HG02763 (cell line): Measurements from ENCODE around the gene KIF16B.

Experiments used
- ATAC-seq: cut with Tn5 transposase; IDR thresholded peaks from one replicate; pipeline ENCODE4 v1.9.1; 2021; ENCODE audit warnings: mild to moderate bottlenecking, moderate library complexity; ENCODE audit not compliant: unreplicated experiment

KIF16B gene

DNA sequence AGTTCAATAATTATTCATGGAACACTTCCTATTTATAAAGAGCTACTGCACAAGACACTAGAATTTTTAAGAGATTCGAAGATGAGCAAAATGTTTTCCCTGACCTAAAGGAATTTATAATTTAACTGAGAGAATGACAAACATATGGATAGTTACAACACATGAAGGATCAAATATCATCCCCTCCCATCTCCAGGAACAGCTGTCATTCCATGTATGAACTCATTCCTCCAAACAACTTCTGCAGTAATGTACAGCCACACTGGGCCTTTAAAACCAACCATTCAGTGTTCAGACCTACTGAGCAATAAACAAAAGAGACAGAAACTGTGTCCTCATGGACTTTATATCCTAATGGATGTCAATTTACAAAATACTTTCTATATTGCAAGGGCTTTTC lies 87.8 kb downstream of the KIF16B start:
- no peak for ATAC-seq

DNA sequence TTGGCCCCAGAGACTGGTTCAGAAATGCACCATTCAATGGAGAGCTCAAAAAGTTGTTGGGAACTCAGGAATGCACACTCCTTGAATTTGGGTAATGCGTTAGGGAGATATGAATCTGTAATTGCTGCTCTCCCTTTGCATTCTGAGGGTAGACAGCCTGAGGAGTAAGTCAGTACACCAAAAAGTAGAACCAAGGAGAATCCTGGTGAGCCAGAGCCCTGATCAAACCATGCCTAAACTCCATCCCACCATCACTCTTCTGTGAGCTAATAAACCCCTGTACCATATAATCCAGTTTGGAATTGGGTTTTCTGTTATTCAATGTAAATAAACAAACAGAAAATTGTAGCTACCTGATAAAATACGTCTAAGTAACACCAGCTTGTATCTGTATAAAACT lies 90.2 kb downstream of the KIF16B start:
- ATAC-seq, result no peak

DNA sequence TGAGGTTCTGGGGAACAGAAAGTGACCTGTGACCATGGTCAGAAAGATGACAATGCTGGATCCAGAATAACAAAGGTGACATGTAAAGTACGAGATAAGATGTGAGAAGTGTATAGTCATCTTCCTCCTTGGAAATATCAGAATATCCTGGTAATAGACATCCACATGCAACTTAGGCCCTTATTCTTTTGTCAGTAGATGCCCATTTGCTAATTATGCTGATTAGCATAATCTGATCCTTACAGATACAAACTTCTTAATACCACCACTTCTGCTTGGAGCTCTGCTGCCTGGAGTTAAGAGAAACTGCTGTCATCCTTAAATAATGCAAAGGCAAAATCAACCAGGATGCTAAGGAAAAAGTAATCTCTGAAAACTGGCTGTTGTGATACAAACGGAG lies 91.3 kb downstream of the KIF16B start:
- ATAC-seq, result no peak

DNA sequence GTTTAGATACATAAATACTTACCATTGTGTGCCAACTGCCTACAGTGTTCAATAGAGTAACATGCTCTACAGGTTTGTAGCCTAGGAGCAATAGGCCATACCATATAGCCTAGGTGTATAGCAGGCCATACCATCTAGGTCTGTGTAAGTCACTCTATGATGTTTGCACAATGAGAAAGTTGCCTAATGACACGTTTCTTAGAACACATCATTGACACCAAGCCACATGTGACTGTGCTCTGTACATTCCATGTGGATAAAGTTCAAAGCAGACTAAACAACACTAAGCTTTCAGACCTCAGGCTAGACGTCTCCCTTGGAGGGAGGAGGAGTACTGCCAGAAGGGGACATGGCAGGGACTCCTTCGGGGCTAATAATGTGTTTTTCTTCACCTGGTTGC lies 93.6 kb downstream of the KIF16B start:
- ATAC-seq, result no peak

DNA sequence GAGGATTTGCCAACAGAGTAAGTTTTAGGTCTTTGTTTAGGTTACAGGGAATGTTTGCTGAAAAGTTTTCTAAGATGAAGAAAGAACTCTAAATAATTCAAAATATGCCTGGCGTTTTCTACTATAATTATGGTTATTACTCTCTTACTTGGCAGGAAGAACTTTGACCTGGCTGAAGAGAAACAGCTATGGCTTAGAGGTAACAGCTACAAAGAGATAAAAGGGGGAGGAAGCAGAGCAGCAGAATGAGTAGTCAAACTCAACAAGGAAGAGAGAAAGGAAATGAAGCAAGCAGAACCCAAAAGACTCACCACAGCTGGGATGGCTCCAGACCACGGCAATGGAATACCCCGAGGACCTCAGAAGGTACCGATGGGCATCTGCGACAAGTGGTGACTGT lies 95.6 kb downstream of the KIF16B start:
- ATAC-seq, result no peak

DNA sequence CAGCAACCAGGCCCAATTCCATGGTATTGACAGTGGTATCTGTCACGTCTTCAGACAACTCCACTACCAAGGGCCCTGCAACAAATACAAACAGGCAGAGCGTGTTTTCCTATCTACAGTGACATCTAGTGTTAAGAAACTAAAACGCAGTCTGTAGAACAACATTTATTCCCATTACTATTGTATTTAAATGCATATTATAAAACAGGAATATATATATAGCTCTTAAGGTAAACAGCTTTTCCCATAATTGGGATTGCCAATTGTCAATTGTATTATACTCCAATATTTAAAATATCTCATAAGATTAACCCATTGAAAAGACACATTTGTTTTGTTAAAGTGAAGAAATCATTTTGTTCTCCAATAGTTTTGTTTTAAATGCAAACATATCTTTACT lies 97.2 kb downstream of the KIF16B start:
- ATAC-seq, result peak; percentile 54

DNA sequence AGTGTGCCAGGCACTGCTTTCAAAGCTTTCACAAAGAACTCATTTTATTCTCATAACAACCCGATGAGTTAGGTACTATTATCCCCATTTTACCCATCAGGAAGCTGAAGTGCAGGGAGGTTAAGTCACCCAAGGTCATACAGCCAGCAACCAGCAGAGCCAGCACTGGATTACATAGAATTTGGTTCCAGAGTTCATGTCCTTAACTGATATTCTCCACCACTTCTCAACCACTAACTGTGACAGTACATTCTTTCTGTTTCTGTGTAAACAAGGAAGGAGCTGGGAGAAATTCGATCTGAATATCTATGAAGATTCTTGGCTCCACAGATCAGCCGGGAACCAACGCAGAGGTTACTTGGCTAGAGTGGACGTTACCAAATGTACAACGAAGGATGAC lies 98.0 kb downstream of the KIF16B start:
- ATAC-seq, result no peak

DNA sequence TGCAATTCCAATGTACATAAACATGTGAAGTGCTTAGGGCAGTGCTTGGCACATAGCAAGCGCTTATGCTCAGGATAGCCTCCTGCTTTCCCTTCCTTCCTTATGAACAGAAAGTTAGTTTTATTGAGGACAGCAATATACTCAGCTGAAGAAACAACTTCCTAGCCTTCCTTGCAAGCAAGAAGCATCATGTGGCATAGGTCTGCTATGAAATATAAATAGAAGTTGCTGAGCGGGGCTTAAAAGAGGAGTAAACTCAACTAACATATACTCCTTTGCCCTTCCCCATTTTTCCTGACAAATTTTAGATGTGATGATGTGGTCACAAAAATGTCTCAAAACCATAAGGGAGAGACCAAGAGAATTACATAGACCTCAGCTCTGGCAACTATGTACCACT lies 98.9 kb downstream of the KIF16B start:
- ATAC-seq, result no peak

DNA sequence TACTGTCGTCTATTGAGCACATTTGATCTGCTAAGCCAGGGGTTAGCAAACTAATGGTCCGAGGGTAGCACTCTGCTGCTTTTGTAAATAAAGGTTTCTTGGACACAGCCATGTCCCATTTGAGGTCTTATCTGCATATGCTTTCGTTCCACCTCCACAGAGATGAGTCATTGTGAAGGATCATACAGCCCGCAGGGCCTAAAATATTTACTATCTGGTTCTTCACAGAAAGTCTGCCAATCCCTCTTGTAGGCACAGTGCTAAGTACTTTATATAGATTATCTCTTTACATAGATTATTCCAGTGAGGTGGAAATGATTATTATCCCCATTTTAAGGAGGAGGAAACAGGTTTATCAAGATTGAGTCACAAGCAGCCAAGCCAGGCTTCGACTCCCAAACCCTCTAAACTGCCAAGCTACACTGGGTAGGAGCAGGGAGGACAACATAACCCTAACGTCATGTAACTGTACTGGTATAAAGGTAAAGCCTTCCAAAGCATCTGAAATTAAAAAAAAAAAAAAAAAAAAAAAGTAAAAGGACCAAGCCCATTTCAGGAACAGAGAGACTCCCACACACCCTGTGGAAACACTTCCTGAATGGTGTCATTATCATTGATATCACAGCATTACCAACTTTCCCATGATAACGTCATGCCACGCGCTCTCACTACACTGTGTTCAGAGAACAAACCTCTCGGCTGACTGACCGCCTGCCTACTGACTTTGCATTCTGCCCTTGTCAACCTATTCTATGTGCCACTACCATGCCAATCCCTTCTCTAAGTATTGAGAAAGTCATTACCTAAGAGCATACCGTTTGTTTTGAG lies 101.0 kb downstream of the KIF16B start:
- ATAC-seq, result no peak

DNA sequence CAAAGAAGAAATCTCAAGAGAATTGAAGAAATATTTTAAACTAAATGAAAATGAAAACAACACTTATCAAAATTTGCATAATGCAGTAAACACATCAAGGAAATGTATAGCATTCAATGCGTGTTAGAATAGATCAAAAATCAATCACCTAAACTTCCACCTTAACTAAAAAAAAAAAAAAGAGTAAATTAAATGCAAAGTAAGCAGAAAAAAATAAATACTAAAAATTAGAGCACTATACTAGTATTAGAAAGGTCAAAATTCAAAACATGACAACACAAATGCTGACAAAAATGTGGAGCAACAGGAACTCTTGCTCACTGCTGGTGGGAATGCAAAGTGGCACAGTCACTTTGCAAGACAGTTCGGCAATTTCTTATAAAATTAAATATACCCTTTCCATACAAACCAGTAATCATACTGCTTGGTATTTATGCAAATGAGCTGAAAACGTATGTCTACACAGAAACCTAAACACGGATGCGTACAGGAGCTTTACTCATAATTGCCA lies 103.8 kb downstream of the KIF16B start:
- no peak for ATAC-seq

DNA sequence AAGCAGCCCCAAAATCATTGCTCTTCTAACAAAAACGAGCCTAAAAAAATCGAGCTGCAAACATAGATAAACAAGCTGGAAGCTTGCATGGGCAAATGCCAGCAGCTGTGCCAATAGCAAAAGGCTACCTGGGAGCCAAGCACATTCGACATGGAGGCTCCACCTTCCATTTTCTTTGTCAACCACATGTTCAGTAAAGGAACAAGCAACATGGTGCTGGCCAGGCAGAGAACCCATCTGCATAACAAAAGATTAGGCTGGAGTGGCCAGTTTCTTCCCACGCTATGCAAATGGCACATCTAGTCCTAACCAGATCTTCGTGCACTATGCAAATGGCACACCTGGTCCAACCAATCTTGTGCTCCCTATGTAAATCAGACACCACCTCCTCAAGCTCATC lies 110.5 kb downstream of the KIF16B start:
- ATAC-seq, result no peak

DNA sequence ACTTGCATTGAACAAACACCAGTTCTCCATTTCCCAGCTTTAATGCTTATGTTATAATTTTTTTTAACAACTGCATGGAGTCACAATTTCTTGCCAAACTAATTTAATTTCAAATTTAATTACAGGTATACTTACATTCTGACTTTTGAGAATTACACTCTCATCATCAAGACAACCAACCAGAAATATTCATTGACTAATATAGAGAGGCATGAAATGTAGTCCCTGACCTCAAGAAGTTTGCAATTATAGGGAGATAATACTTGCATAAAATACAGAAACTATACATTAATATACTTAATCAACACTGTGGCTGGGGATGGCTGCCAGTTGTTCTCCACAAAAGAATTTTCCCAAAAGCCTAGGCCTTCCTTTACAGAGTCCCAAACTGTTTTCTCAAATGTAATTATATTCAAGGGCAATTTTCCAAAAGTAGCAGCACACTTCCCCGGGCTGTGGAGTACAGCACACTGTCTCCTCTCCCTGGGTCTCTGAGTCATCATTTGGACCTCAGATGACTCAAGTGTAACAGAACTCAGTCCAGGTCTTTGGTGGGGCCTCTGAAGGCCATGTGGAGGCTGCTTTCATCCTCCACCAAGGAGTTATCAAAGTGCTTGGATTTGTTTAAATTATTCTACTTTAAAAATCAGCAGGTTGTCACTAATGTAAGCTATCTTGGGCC lies 114.1 kb downstream of the KIF16B start:
- no peak for ATAC-seq

DNA sequence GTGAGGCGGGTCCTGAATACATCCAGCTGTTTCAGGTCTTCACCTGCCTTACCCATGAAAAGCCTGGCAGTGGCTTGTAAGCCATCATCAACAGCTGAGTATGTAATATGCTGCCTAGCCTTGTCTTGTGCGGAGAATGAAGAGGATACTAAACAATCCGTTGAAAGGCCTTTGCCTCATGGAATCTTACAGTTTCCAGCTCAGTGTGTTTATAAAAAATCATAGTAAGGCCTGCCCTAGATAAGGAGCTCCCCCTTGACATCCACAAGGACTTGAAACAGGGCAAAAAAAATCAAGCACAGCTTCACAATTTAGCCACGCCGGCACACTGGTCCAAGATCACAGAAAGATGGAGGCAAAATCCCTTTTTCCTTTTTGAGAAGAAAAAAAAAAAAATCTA lies 115.7 kb downstream of the KIF16B start:
- no peak for ATAC-seq

DNA sequence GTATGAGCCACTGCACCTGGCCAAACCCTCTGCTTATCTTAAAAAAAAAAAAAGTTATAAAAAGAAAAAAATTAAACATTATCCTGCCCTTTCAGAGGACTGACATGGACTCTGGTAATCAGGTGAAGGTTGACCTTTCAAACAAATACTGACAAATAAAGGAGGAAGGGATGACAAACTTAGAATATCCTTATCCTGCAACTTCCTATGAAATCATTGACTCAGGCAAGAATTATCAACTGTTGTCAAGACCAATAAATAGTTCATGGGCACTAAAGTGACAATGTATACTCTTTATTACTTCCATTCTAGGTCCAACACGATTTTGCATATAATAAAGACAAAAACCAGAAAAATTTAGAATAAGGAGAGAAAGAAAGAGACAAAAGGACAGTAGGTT lies 117.9 kb downstream of the KIF16B start:
- no peak for ATAC-seq

DNA sequence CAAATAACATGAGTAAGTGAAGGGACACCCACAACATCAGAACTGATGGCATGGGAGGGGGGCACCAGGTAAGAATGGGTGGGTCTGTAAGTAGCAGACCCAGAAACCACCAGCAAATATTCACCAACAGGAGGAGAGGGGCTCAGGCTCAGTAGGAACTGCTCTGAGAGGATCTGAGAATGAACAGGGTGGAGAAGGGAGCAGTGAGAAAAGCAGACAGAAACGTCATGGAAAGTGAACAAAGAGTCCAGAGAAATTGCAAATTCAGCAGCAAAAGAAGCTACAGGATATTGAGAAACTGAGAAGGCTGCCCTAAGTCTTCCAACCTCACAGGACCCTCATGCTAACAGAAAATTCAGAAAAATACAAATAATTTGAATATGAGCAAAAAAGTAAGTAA lies 121.3 kb downstream of the KIF16B start:
- ATAC-seq, result no peak

DNA sequence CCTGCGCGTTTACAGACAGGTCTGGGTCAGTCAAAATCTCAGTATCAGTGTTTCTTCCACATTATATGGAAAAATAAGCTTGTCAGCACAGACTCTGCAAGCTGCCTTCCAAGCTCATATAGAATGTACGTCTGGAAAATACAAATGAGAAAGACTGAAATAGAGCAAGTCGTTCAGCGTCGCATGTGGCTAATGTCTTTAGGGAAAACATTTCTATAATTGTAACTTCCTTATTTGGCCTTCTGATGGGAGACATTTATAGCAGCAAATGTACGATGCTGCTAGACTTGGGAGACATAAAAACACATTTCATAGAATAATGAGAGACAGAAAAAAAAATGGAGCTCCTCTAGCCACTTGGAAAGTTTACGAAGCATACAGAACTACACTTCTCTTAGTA lies 122.2 kb downstream of the KIF16B start:
- ATAC-seq, result no peak

DNA sequence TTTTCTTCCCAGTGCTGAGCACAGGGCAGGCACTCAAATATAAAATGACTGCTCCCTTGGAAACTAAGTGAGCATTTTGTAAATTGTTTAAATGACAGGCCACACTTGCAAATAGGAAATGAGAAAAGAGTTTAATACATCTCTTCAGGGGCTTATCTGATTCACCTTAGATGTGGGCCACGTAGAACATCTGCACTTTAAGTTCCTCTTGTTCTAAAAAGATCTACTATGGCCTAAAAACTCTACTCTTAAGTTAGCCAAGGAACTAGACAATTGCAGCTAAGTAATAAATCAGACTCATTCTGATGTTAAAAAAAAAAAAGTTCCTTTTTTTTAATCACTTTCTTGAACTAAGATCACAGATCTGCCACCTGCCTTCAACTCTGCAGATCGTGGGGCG lies 126.3 kb downstream of the KIF16B start:
- no peak for ATAC-seq

DNA sequence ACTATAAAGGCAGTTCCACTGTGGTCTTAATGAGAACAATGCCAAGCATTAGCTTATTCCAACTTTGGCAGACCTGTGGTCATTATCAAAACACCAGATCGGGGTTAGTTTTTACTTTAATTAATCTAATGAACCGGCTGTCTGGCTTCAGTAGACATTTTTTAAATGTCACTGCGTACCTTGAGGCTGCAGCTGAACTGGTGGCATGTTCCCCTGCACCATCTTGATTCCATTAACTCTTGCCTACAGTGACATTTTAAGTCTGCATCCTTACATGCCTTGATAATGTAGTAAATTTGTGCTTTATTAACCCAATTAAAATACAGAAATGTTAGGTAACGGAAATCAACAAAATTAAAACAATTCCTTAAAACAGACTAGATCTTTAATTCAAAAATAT lies 127.0 kb downstream of the KIF16B start:
- no peak for ATAC-seq

DNA sequence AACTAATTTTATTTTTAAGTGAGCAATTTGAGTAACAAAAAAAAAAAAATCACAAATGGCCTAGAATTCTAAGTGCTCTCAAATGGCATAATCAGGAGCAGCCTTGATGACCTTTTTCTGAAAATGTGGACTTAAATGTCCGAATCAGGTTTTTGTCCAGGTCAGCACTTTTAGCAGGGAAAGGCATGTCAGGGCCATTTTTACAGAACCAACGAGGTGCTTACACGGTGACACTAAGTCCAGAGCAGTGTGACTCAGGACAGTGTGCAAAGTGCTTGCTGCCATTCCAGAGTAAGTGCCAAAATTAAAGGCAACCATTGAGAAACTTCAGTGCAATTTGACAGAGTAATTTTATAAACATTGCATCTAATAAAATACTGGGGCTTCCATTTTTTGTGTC lies 127.8 kb downstream of the KIF16B start:
- no peak for ATAC-seq

DNA sequence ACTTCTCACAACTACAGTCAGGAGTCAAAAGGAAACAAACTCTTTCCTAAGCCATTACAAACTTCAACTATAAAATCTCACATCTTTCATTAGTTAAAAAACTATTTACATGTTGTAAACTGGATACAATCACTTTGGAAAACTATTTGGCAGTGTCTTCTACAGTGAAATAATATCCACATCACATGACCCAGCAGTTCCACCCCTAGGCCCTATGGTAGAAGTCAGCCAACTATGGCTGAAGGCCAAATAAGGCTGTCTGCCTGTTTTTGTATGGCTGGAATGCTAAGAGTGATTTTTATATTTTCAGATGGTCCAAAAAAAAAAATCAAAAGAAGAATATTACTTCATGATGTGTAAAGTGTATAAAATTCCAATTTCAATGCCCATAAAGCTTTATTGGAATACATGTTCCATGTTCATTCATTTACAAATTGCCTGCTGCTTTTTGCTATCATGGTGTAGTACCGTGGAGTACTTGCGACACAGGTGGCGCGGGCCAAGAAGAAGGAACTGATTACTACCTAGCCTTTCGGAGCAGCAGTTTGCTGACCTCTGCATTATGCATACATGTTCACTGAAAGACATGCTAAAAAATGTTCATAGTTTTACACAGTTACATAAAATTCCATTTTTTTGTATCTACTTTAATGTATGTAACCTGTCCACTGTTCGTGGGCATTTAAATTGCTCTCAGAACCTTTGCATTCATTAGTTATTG lies 129.0 kb downstream of the KIF16B start:
- ATAC-seq, result no peak

DNA sequence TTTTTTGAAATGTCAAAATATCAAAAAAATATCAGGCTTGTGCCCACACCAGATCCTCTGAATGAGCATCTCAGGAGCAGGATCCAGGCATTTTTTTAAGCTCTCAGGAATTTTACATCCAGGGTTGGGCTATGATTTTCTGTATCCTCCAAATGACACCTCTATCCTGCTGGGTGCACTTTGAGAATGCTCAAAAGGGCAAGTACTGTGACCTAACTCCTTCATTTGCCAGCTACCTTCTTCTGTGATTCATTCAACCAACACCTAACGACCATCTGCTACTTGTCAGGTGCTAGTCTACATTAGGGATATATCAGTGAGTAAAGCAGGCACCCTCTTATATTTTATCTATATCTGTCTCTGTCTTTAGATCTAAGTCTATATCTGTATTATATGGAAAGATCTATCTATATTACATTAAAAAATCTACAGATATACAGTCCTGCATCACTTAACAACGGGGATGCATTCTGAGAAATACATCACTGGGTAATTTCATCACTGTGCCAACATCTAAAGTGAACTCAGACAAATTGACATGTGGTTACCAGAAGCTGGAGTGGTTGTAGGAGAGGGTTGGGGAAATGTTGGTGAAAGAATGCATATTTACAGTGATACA lies 131.6 kb downstream of the KIF16B start:
- ATAC-seq, result no peak
